ENCODE results near the gene KRT6C. TPM values are rescaled to one million over a fixed set of nuclear protein-coding genes. Genes with fewer than 3 reads are reported as not detected.

KRT6C gene
- total RNA-seq, 1 donor from 2014 or later = not detected

GRCh38 chr12:52436000-52436827, 37.4 kb downstream of the KRT6C start:
- H3K9me3 ChIP-seq = no peaks in the 10 kb centered on the region
- DNase-seq (no peak), ATAC-seq (no peak)
- no peak overlapping the region for H3K27ac ChIP-seq
- H3K36me3 ChIP-seq = no peaks in the 10 kb centered on the region
- no peak for TF ChIP-seq CTCF (IDR thresholded peaks at IDR 0.05)
- H3K4me3 ChIP-seq = no peak overlapping the region
- intact Hi-C loops (cut with DNase I) = no loop called here
- no peaks in the 10 kb centered on the region for H3K4me1 ChIP-seq
- H3K27me3 ChIP-seq (ENCODE audit: low read depth) = peaks cover 6% of the 10 kb centered on the region

- Histone ChIP-seq H3K36me3 (no peaks in the 10 kb centered on the region), H3K4me3 (no peak overlapping the region), H3K27ac (no peak overlapping the region), H3K4me1 (no peaks in the 10 kb centered on the region), H3K9me3 (no peaks in the 10 kb centered on the region), H3K27me3 (ENCODE audit: low read depth) (peaks cover 9% of the 10 kb centered on the region)
- intact Hi-C loops (cut with DNase I) = no loop called here
- DNase-seq = no peak
- ATAC-seq = no peak
- no peak for TF ChIP-seq CTCF (IDR thresholded peaks at IDR 0.05)
These were observed 38.0 kb downstream of the KRT6C start for GRCh38 chr12:52435659-52435999.

- Histone ChIP-seq H3K36me3 (no peaks in the 10 kb centered on the region), H3K9me3 (no peaks in the 10 kb centered on the region), H3K27me3 (ENCODE audit: low read depth) (peaks cover 13% of the 10 kb centered on the region), H3K4me3 (no peak overlapping the region), H3K27ac (no peak overlapping the region), H3K4me1 (no peaks in the 10 kb centered on the region)
- DNase-seq (no peak), ATAC-seq (no peak)
- intact Hi-C loops (cut with DNase I) = no loop called here
- no peak for TF ChIP-seq CTCF (IDR thresholded peaks at IDR 0.05)
These were observed 38.7 kb downstream of the KRT6C start for GRCh38 chr12:52434760-52435530.

- Histone ChIP-seq H3K27me3 (ENCODE audit: low read depth) (peaks cover 13% of the 10 kb centered on the region), H3K36me3 (no peaks in the 10 kb centered on the region), H3K4me1 (no peaks in the 10 kb centered on the region), H3K9me3 (no peaks in the 10 kb centered on the region), H3K27ac (no peak within 1 kb of the TSS), H3K4me3 (no peak within 1 kb of the TSS)
- no peak for TF ChIP-seq CTCF (IDR thresholded peaks at IDR 0.05)
- DNase-seq (no peak), ATAC-seq (no peak)
- intact Hi-C loops (cut with DNase I) = no loop called here
These were observed 39.4 kb downstream of the KRT6C start, which contains the start of gene KRT75 for GRCh38 chr12:52434081-52434733. Gene KRT75 (minus strand): TSS chr12:52434371. CDS start chr12:52434304, 67 bp downstream.

- no peaks in the 10 kb centered on the region for H3K36me3 ChIP-seq
- DNase-seq (no peak), ATAC-seq (no peak)
- H3K4me3 ChIP-seq = no peak overlapping the region
- no peaks in the 10 kb centered on the region for H3K9me3 ChIP-seq
- intact Hi-C loops (cut with DNase I) = no loop called here
- H3K4me1 ChIP-seq = no peaks in the 10 kb centered on the region
- H3K27ac ChIP-seq = no peak overlapping the region
- H3K27me3 ChIP-seq (ENCODE audit: low read depth) = peaks cover 13% of the 10 kb centered on the region
- TF ChIP-seq CTCF (IDR thresholded peaks at IDR 0.05) = no peak
These were observed 40.0 kb downstream of the KRT6C start for GRCh38 chr12:52433501-52434080.

Data from lower lobe of right lung (tissue), 2 donors.